HL-60 (cell line): ENCODE data around the gene RHEBL1.

ENCODE experiments used
- DNase-seq, 2 experiments: peaks; one replicate each; pipeline ENCODE4 v3.0.0-alpha.2; 2010 to 2020; ENCODE audit warnings: low read depth in 1 of 2, low spot score in 1 of 2
- H3K27ac ChIP-seq: fragments of 250-450 bp; sonication (Bioruptor Pico); replicated peaks from 2 replicates; pipeline ENCODE4 v1.5.1; 2020; ENCODE audit warnings: mild to moderate bottlenecking, moderate library complexity
- H3K27me3 ChIP-seq: fragments of 250-450 bp; sonication (Bioruptor Pico); 2 replicates; pipeline ENCODE4 v1.5.1; 2021; ENCODE audit warnings: mild to moderate bottlenecking, moderate library complexity; ENCODE audit not compliant: insufficient read depth, poor library complexity, severe bottlenecking
- H3K4me3 ChIP-seq: replicated peaks from 2 replicates; pipeline ENCODE4 v1.5.1; 2011; ENCODE audit warnings: mild to moderate bottlenecking, control low read depth, low read length; ENCODE audit not compliant: insufficient read depth
- CTCF ChIP-seq: IDR thresholded peaks from one replicate; pipeline ENCODE4 v1.5.1; 2011; ENCODE audit warnings: low read length, control low read depth, inconsistent platforms; ENCODE audit not compliant: insufficient read depth
- GABPA ChIP-seq: IDR thresholded peaks from 2 replicates; pipeline ENCODE4 v1.6.1; 2012; ENCODE audit warnings: low read depth
- POLR2AphosphoS5 ChIP-seq: IDR thresholded peaks from 2 replicates; pipeline ENCODE4 v1.6.1; 2012; ENCODE audit warnings: low read depth
- REST ChIP-seq: IDR thresholded peaks from 2 replicates; pipeline ENCODE4 v1.6.1; 2012; ENCODE audit warnings: low read depth; ENCODE audit not compliant: insufficient replicate concordance
- SPI1 ChIP-seq: IDR thresholded peaks from 2 replicates; pipeline ENCODE4 v1.6.1; 2012; ENCODE audit warnings: low read depth, mild to moderate bottlenecking, borderline replicate concordance

RHEBL1 gene

GRCh38 chr12:49021292-49021915 is 48.4 kb downstream of the RHEBL1 start:
- no peak for DNase-seq
- H3K27ac ChIP-seq = no peak overlapping the region
- H3K4me3 ChIP-seq = no peak overlapping the region
- TF ChIP-seq REST (no peak), POLR2AphosphoS5 (no peak), SPI1 (no peak), CTCF (no peak), GABPA (no peak)
- H3K27me3 ChIP-seq = no peaks in the 10 kb centered on the region

GRCh38 chr12:49020441-49020840 is 49.3 kb downstream of the RHEBL1 start:
- no peak for DNase-seq
- H3K27ac ChIP-seq = no peak overlapping the region
- no peaks in the 10 kb centered on the region for H3K27me3 ChIP-seq
- TF ChIP-seq REST = no peak
- H3K4me3 ChIP-seq = no peak overlapping the region

GRCh38 chr12:49019443-49020324 is 50.1 kb downstream of the RHEBL1 start:
- Histone ChIP-seq H3K4me3 (peak overlapping the region; percentile 13), H3K27me3 (no peaks in the 10 kb centered on the region), H3K27ac (peak overlapping the region; percentile 94)
- TF ChIP-seq POLR2AphosphoS5 = no peak
- peak; percentile 38; the same call in 1 of the 2 replicates for TF ChIP-seq SPI1
- TF ChIP-seq CTCF = peak; percentile 66
- TF ChIP-seq REST = no peak
- peak; percentile 66 to 86 for DNase-seq
